Activated T-cell treated with anti-CD3 and anti-CD28 coated beads, Interleukin-2, amount 50 U/mL, for 72 hours (primary cell): Measurements from ENCODE around the gene ZNF584. TPM values are rescaled to one million over a fixed set of nuclear protein-coding genes. Genes with fewer than 3 reads are reported as not detected.

Experiments
- ATAC-seq, 2 donors: fragments of 150-1000 bp; cut with Tn5 transposase; replicated peaks in 1 of 2; 2 replicates each; pipeline ENCODE4 v1.10.0; 2021; ENCODE audit warnings: moderate library complexity in 2 of 2, mild to moderate bottlenecking in 1 of 2
- DNase-seq, 2 donors: peaks; one replicate each; pipeline ENCODE4 v3.0.0; 2021 to 2022; ENCODE audit warnings: mixed read lengths in 1 of 2
- H3K27ac Mint-ChIP-seq: one replicate; pipeline ENCODE4 v1.8.0; 2022; ENCODE audit warnings: mild to moderate bottlenecking, moderate library complexity, mixed read lengths
- H3K27me3 Mint-ChIP-seq: one replicate; pipeline ENCODE4 v1.8.0; 2022; ENCODE audit warnings: low read depth, mixed read lengths
- H3K36me3 Mint-ChIP-seq, 2 donors: one replicate each; pipeline ENCODE4 v1.8.0; 2022; ENCODE audit warnings: mixed read lengths in 2 of 2, mild to moderate bottlenecking in 1 of 2; ENCODE audit not compliant: insufficient read depth in 2 of 2
- H3K4me1 Mint-ChIP-seq: one replicate; pipeline ENCODE4 v1.8.0; 2022; ENCODE audit warnings: low read depth, mixed read lengths
- H3K4me3 Mint-ChIP-seq, 2 donors: one replicate each; pipeline ENCODE4 v1.8.0; 2022; ENCODE audit warnings: mild to moderate bottlenecking in 2 of 2, mixed read lengths in 2 of 2, moderate library complexity in 2 of 2
- H3K9me3 Mint-ChIP-seq, 2 donors: one replicate each; pipeline ENCODE4 v1.8.0; 2022; ENCODE audit warnings: mixed read lengths in 2 of 2
- total RNA-seq, 2 donors: library from RNA; stranded (reverse); gene quantifications; one replicate each; pipeline ENCODE4 v1.2.3, GENCODE V29; 2022

Gene ZNF584
- total RNA-seq, 2 donors from 2014 or later: 7.5 to 10.4 TPM

- no peaks in the 10 kb centered on the region for H3K27me3 Mint-ChIP-seq
- peak overlapping the region; percentile 74 for H3K27ac Mint-ChIP-seq
These were observed 28.3 kb upstream of the ZNF584 start for GRCh38 chr19:58380037-58380661.

GRCh38 chr19:58380662-58381459, 27.6 kb upstream of the ZNF584 start, which contains the start of gene ZNF837:
ZNF837 (minus strand) TSS chr19:58381030; CDS start chr19:58369332, 11,698 bp downstream.
- H3K27me3 Mint-ChIP-seq: no peaks in the 10 kb centered on the region
- no peaks in the 10 kb centered on the region for H3K9me3 Mint-ChIP-seq
- DNase-seq (peak; percentile 96 to 99), ATAC-seq (peak; percentile 87 to 88)
- H3K36me3 Mint-ChIP-seq: no peaks in the 10 kb centered on the region
- peak within 1 kb of the TSS; percentile 88 to 97 for H3K4me3 Mint-ChIP-seq
- H3K27ac Mint-ChIP-seq: peak within 1 kb of the TSS; percentile 89
- peaks cover 35% of the 10 kb centered on the region for H3K4me1 Mint-ChIP-seq

More at GRCh38 chr19:58380037-58380661, 28.3 kb upstream of the ZNF584 start:
- Mint-ChIP-seq H3K4me1 (peaks cover 28% of the 10 kb centered on the region), H3K36me3 (no peaks in the 10 kb centered on the region), H3K9me3 (no peaks in the 10 kb centered on the region), H3K4me3 (peak overlapping the region; percentile 88 to 97)
- DNase-seq (no peak), ATAC-seq (no peak)

- H3K9me3 Mint-ChIP-seq: no peaks in the 10 kb centered on the region
- H3K4me1 Mint-ChIP-seq: peaks cover 37% of the 10 kb centered on the region
- peak overlapping the region; percentile 89 for H3K27ac Mint-ChIP-seq
- H3K36me3 Mint-ChIP-seq: peaks cover 0 to 1% of the 10 kb centered on the region in 2 donors
- H3K4me3 Mint-ChIP-seq: peak overlapping the region; percentile 88 to 97
- DNase-seq (no peak), ATAC-seq (no peak)
- H3K27me3 Mint-ChIP-seq: no peaks in the 10 kb centered on the region
These were observed 26.8 kb upstream of the ZNF584 start for GRCh38 chr19:58381460-58382212.

GRCh38 chr19:58382997-58383603, 25.3 kb upstream of the ZNF584 start:
- Mint-ChIP-seq H3K36me3 (peaks cover 2 to 8% of the 10 kb centered on the region in 2 donors), H3K27me3 (no peaks in the 10 kb centered on the region), H3K4me1 (peaks cover 41% of the 10 kb centered on the region), H3K27ac (no peak overlapping the region), H3K4me3 (peak overlapping the region; percentile 81 to 97), H3K9me3 (no peaks in the 10 kb centered on the region)
- ATAC-seq (no peak), DNase-seq (no peak)

- DNase-seq (no peak), ATAC-seq (no peak)
- Mint-ChIP-seq H3K27ac (peak overlapping the region; percentile 97), H3K9me3 (no peaks in the 10 kb centered on the region), H3K27me3 (no peaks in the 10 kb centered on the region), H3K4me1 (peaks cover 39% of the 10 kb centered on the region), H3K4me3 (peak overlapping the region; percentile 96), H3K36me3 (peaks cover 3 to 20% of the 10 kb centered on the region in 2 donors)
These were observed 23.0 kb upstream of the ZNF584 start for GRCh38 chr19:58385313-58385890.

GRCh38 chr19:58385891-58386575, 22.4 kb upstream of the ZNF584 start:
- DNase-seq (peak; percentile 25 to 32), ATAC-seq (peak; percentile 4 to 6)
- Mint-ChIP-seq H3K27ac (peak overlapping the region; percentile 97), H3K36me3 (peaks cover 6 to 26% of the 10 kb centered on the region in 2 donors), H3K9me3 (no peaks in the 10 kb centered on the region), H3K4me3 (peak overlapping the region; percentile 96), H3K27me3 (no peaks in the 10 kb centered on the region), H3K4me1 (peaks cover 45% of the 10 kb centered on the region)

- peaks cover 46% of the 10 kb centered on the region for H3K4me1 Mint-ChIP-seq
- H3K9me3 Mint-ChIP-seq: no peaks in the 10 kb centered on the region
- no peaks in the 10 kb centered on the region for H3K27me3 Mint-ChIP-seq
- H3K4me3 Mint-ChIP-seq: peak within 1 kb of the TSS; percentile 96
- ATAC-seq (peak; percentile 93 to 94), DNase-seq (peak; percentile 94)
- peak within 1 kb of the TSS; percentile 97 for H3K27ac Mint-ChIP-seq
- H3K36me3 Mint-ChIP-seq: peaks cover 6 to 26% of the 10 kb centered on the region in 2 donors
These were observed 21.7 kb upstream of the ZNF584 start, which contains the start of gene RPS5 for GRCh38 chr19:58386576-58387337. RPS5 (plus strand) TSS chr19:58387269; CDS start chr19:58388138, 869 bp downstream.

GRCh38 chr19:58387338-58388174, 20.9 kb upstream of the ZNF584 start:
- peak overlapping the region; percentile 97 for H3K27ac Mint-ChIP-seq
- peaks cover 6 to 26% of the 10 kb centered on the region in 2 donors for H3K36me3 Mint-ChIP-seq
- DNase-seq: no peak
- no peaks in the 10 kb centered on the region for H3K9me3 Mint-ChIP-seq
- H3K27me3 Mint-ChIP-seq: no peaks in the 10 kb centered on the region
- H3K4me1 Mint-ChIP-seq: peaks cover 39% of the 10 kb centered on the region
- H3K4me3 Mint-ChIP-seq: peak overlapping the region; percentile 96
- ATAC-seq: no peak

GRCh38 chr19:58388175-58388526, 20.3 kb upstream of the ZNF584 start:
- ATAC-seq (no peak), DNase-seq (no peak)
- peak overlapping the region; percentile 97 for H3K27ac Mint-ChIP-seq
- H3K9me3 Mint-ChIP-seq: no peaks in the 10 kb centered on the region
- H3K4me1 Mint-ChIP-seq: peaks cover 39% of the 10 kb centered on the region
- no peaks in the 10 kb centered on the region for H3K27me3 Mint-ChIP-seq
- H3K36me3 Mint-ChIP-seq: peaks cover 8 to 28% of the 10 kb centered on the region in 2 donors
- peak overlapping the region; percentile 96 for H3K4me3 Mint-ChIP-seq

- Mint-ChIP-seq H3K36me3 (peaks cover 13 to 36% of the 10 kb centered on the region in 2 donors), H3K9me3 (no peaks in the 10 kb centered on the region), H3K4me3 (no peak overlapping the region), H3K27me3 (no peaks in the 10 kb centered on the region), H3K4me1 (peaks cover 34% of the 10 kb centered on the region), H3K27ac (no peak overlapping the region)
- ATAC-seq: no peak
- DNase-seq: no peak
These were observed 15.3 kb upstream of the ZNF584 start for GRCh38 chr19:58392945-58393724.
